Measurements from ENCODE around the gene TAP2.

TAP2 gene

DNA sequence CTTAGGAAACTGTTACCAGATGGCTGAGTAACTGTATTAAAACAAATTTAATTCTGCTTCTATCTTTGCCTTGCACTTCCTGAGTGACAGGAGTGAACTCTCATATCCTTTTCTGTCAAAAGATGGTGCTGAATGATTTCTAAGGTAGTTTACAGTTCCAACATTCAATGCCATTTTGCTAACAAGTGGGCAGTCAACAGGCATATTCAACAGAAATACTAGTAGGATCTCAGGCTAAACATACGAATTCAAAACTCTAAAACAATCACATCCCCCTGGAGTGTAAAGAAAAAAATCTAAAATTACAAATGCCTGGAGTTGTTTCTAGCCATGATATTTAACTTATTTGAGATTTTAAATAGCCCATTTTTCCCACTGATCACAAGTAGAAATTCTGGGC lies 22.1 kb upstream of the TAP2 start:
- no peak for TF ChIP-seq GATA3 (IDR thresholded peaks at IDR 0.05; ENCODE audit: low read depth, low read length)
- TF ChIP-seq GATA2 (IDR thresholded peaks at IDR 0.05; ENCODE audit: low read depth, low read length), result no peak

DNA sequence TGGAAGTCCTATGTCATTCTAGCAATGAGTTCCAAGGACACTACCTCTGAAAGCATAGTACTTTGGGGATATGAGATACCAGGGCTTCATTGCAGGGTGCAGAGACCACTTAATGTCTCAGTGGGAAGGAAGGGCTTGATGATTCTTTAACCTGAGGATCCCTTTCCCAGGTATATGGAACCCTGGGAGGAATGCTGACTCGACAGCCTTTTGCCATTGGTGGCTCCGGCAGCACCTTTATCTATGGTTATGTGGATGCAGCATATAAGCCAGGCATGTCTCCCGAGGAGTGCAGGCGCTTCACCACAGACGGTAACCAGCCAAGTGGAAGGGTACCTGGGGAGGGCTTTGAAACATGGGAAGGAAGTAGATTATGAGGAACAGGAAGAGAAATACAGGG lies 19.7 kb upstream of the TAP2 start:
- no peak for TF ChIP-seq GATA2 (IDR thresholded peaks at IDR 0.05; ENCODE audit: low read depth, low read length)
- no peak for TF ChIP-seq GATA3 (IDR thresholded peaks at IDR 0.05; ENCODE audit: low read depth, low read length)

- TF ChIP-seq GATA2 (IDR thresholded peaks at IDR 0.05; ENCODE audit: low read depth, low read length) (no peak), GATA3 (IDR thresholded peaks at IDR 0.05; ENCODE audit: low read depth, low read length) (no peak)
These were observed 18.8 kb upstream of the TAP2 start for GRCh38 chr6:32857156-32857891.

GRCh38 chr6:32855467-32856174 lies 17.1 kb upstream of the TAP2 start:
- TF ChIP-seq GATA3 (IDR thresholded peaks at IDR 0.05; ENCODE audit: low read depth, low read length) (no peak), GATA2 (IDR thresholded peaks at IDR 0.05; ENCODE audit: low read depth, low read length) (no peak)

DNA sequence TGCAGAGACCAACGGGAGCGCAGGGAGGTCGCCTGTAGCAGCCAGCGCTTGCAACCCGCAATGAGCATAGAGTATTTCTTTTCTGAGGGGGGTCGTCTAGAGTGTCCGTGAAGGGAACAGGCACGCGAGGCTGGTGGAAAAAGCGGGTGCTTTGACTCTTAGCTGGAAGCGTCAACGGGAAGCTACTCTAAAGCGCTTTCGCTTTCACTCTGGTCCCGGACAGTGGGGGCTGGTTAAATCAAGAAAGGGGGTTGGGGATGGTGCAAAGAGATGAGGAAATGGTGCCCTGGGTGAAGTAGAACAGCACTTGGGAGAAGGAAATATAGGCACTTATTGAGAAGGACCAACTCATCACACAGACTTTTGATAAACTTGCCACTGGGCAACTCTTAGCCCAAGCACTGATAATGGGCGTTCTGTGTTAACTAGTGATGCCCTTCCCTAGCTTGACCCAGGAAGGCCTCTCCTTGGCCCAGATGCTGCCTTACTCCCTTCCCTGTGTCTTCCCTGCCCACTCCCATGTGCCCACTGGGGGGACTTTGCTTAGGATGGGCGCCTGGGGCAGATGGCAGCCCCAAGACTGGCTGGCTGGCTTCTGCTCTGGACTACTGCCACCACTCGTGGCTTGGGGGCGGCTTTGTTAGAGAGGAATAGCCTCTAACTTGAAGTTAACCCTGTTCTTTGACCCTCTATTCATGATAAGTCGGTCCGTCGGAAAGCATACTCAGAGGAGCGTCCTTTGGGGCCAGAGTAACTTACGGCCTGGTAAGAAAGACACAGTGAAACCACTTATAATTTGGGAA lies 16.0 kb upstream of the TAP2 start:
- TF ChIP-seq GATA3 (IDR thresholded peaks at IDR 0.05; ENCODE audit: low read depth, low read length) (no peak), GATA2 (IDR thresholded peaks at IDR 0.05; ENCODE audit: low read depth, low read length) (no peak)

DNA sequence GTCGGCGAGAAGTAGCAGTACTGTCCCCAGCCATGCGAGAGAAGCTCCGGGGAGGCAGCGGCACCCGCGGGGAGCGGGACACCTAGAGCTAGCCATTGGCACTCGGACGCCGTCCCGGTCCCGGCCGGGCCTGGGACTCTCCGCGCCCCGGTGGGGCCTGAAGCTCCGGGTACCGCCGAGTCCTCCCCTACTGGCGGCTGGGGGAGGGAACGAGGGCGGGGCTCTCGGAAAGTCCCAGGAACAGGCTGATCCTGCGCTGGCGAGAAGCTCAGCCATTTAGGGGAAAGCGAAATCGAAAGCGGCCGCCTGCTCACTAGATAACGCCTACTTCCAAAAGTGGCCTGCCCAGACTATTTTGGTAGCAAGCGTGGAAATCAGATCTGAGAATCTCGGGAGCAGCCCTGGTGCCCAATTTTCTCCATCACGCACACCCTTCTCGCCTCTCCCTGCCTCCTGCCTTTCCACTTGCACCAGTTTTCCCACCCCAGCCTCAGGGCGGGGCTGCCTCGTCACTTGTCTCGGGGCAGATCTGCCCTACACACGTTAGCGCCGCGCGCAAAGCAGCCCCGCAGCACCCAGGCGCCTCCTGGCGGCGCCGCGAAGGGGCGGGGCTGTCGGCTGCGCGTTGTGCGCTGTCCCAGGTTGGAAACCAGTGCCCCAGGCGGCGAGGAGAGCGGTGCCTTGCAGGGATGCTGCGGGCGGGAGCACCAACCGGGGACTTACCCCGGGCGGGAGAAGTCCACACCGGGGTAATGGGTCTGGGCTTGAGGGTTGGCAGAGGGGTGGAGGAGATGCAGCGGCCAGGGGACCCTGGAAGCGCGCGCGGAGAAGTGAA lies 15.2 kb upstream of the TAP2 start, which contains the start of the genes PSMB9 and TAP1:
PSMB9 (plus strand) TSS at position 652 of the 835 bp plus-strand sequence; CDS start at position 690, 38 bp downstream.
TAP1 (minus strand) TSS at position 164 of the 835 bp plus-strand sequence; CDS start at position 96, 68 bp downstream.
- TF ChIP-seq GATA3 (IDR thresholded peaks at IDR 0.05; ENCODE audit: low read depth, low read length) (no peak), GATA2 (IDR thresholded peaks at IDR 0.05; ENCODE audit: low read depth, low read length) (no peak)

GRCh38 chr6:32852844-32853540 lies 14.5 kb upstream of the TAP2 start:
- TF ChIP-seq GATA2 (IDR thresholded peaks at IDR 0.05; ENCODE audit: low read depth, low read length) (no peak), GATA3 (IDR thresholded peaks at IDR 0.05; ENCODE audit: low read depth, low read length) (no peak)

DNA sequence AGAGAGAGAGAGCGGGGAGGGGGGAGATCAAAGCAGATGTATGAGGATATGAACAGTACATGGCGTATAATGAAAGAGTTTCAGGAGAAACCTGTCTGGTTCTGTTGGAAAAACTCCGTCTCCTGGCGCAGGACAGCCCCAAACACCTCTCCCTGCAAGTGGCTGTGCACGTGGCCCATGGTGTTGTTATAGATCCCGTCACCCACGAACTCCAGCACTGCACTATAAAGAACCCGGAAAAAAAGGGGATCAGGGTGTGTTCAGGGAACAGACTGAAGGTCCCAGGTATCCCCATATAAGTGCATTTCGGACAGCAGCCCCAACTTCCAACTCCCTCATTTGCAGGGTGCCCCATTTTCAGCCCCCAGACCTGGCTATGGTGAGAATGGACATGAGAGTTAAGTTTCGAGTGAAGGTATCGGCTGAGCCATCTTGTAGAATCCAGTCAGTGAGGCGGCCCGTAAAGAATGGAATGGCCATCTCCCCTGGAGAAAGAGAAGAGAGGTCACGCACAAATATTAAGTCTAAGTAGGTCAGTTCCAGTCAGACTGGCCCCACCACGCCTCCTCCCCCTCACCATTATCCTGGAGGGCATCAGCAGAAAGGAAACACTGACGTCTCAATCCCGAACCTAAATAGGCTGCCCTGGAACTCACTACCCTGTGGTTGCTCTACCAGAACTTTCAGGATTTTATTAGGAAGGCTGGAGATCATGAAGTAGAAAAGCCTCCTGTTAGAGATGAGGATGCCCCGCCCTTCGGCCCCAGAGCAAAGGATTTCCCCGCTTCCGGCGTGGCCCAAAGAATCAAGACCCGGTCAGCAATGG lies 13.7 kb upstream of the TAP2 start:
- no peak for TF ChIP-seq GATA3 (IDR thresholded peaks at IDR 0.05; ENCODE audit: low read depth, low read length)
- no peak for TF ChIP-seq GATA2 (IDR thresholded peaks at IDR 0.05; ENCODE audit: low read depth, low read length)

DNA sequence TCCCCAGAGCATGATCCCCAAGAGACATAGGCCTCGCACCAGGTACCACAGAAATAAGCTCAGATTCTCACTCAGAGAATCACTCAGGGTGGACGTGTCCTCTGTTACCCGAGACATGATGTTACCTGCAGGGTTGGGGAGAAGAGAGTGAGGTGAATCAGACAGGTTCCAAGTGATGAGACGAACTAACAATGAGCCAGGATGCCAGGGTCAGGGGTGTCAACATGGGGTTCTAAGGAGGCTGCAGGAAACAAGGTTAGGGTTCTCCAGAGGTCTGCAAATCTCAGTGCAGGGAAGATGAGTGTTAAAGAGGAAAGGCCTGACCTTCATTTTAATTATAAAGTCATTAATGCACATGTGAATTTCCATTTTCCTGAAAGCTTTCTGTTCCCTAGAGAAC lies 12.5 kb upstream of the TAP2 start:
- no peak for TF ChIP-seq GATA2 (IDR thresholded peaks at IDR 0.05; ENCODE audit: low read depth, low read length)
- no peak for TF ChIP-seq GATA3 (IDR thresholded peaks at IDR 0.05; ENCODE audit: low read depth, low read length)

GRCh38 chr6:32849126-32849525 lies 10.6 kb upstream of the TAP2 start:
- TF ChIP-seq GATA3 (IDR thresholded peaks at IDR 0.05; ENCODE audit: low read depth, low read length) (no peak), GATA2 (IDR thresholded peaks at IDR 0.05; ENCODE audit: low read depth, low read length) (no peak)

GRCh38 chr6:32847795-32848194 lies 9.3 kb upstream of the TAP2 start:
- TF ChIP-seq GATA2 (IDR thresholded peaks at IDR 0.05; ENCODE audit: low read depth, low read length) (no peak), GATA3 (IDR thresholded peaks at IDR 0.05; ENCODE audit: low read depth, low read length) (no peak)

DNA sequence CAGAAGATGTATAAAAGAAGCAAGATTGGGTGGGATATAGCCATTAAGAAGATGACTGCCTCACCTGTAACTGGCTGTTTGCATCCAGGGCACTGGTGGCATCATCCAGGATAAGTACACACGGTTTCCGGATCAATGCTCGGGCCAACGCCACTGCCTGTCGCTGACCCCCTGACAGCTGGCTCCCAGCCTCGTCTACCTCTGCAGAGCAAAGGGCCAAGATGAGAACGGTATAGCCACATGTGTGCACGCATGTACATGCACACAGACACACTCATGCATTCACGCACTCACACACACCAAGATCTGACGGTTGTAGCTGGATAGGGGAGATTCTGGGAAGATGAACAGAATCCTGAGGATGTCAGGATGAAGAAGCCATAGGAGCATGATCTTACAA lies 8.5 kb upstream of the TAP2 start:
- no peak for TF ChIP-seq GATA3 (IDR thresholded peaks at IDR 0.05; ENCODE audit: low read depth, low read length)
- TF ChIP-seq GATA2 (IDR thresholded peaks at IDR 0.05; ENCODE audit: low read depth, low read length), result no peak

Data from SH-SY5Y (cell line).